Activated CD8-positive, alpha-beta memory T cell treated with anti-CD3 and anti-CD28 coated beads, Interleukin-2, amount 50 U/mL, for 1 hour (primary cell): ENCODE results near the gene KLHL30.

ENCODE experiments used
- DNase-seq: peaks from one replicate; pipeline ENCODE4 v3.0.0-alpha.2; 2020; ENCODE audit errors: extremely low read depth

The KLHL30 gene

DNA sequence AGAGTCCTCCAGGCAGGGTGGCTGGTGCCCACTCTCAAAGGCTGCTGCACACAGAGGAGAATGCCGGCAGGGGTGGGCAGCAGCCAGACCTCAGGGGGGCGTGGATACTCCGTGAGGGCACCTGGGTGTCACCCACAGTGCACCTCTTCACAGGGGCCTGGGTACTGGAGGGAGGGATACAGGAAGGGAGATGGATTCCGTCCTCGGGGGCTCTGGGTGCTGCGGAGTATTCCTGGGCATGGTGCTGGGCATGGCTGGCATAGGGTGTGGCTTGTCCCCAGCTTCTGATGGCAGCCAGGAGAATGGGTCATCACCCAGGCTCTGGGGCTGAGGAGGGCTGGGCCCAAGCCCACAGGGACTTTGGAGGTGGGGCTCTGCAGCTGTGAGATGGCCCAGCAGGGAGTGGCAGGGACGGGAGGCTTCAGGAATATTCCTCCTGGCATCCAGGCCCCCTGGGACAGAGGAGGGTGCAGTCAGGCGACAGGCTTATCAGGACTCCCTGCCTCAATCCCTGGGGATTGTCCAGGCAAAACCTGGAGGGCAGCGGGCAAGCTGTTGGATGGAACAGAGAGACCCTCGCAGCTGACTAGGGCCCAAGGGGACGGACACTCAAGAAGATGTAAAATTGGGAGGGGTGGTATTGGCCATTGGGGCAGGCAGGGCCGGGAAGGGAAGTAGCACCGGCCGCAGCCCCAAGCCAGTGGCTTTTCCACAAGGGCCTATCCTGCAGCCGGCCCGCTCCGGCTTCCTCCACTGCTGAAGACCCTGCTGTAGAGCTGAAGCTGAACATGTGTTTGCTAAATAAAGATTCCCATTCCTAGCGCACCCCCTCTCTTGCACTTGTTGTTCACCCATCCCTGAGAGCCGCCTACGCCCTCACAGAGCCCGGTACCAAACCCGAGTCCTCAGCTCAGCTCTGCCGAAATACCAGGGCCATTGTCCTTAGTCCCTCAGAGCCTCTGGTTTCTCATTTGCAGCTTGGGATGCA lies 5.7 kb upstream of the KLHL30 start:
- DNase-seq: no peak

DNA sequence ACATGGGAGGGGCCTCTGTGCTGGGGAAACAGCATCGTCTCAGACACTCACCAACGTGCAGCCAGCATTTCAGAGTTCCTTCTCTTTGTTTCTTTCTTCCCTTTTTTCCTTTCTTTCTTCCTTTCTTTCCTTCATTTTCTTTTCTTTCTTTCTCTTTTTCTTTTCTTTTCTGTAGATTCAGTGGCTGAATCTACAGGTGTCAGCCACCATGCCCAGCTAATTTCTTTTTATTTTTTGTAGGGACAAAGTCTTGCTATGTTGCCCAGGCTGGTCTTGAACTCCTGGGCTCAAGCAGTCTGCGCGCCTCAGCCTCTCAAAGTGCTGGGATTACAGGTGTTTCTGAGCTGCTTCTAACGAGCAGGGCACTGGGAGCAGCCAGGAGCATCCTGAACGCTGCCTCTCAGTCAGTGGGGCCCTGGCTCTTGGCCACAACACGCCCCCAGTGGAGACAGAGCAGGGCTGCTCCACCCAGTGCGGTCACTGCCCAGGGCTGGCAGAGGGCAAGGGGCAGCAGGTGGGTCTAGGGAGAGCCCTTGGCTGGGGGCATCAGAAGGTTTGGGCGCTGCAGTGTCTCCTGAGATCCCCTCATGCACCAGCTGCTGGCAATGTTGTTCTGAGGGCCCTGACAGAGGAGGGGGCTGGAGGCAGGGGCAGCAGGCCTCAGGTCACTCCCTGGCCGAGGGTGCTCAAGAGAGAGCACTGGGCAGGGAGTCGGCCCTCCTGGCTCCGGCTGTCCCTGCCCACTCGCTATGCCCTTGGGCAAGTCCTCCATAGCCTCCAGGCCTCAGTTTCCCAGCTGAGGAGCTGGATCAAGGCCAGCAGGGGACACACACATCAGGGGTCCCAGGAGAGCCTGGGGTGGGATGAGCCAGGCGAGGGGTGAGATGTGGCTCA lies 4.7 kb upstream of the KLHL30 start:
- DNase-seq: no peak

GRCh38 chr2:238134393-238134785 lies 4.1 kb upstream of the KLHL30 start:
- DNase-seq: no peak

GRCh38 chr2:238135601-238136150 lies 2.8 kb upstream of the KLHL30 start:
- no peak for DNase-seq

- no peak for DNase-seq
Observed at GRCh38 chr2:238136820-238137537, 1.5 kb upstream of the KLHL30 start.

DNA sequence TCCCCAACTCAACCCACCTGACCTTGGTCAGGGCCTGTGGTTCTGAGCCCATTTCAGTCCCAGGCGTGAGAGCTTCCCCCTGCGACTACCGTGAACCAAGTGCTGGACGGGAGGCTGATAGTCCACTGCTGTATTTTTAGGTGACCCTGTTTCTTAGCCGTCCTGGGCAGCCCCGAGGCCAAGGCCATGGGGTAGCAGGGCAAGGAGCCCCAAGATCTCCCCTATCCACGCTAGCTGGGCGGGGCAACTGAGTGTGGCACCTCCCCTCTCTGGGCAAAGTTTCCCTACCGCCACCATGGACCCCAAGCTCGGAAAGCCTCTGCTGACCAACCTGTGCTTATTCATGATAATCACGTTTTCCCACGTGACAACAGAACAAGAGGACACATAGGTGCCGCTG lies 583 bp upstream of the KLHL30 start:
- no peak for DNase-seq

DNA sequence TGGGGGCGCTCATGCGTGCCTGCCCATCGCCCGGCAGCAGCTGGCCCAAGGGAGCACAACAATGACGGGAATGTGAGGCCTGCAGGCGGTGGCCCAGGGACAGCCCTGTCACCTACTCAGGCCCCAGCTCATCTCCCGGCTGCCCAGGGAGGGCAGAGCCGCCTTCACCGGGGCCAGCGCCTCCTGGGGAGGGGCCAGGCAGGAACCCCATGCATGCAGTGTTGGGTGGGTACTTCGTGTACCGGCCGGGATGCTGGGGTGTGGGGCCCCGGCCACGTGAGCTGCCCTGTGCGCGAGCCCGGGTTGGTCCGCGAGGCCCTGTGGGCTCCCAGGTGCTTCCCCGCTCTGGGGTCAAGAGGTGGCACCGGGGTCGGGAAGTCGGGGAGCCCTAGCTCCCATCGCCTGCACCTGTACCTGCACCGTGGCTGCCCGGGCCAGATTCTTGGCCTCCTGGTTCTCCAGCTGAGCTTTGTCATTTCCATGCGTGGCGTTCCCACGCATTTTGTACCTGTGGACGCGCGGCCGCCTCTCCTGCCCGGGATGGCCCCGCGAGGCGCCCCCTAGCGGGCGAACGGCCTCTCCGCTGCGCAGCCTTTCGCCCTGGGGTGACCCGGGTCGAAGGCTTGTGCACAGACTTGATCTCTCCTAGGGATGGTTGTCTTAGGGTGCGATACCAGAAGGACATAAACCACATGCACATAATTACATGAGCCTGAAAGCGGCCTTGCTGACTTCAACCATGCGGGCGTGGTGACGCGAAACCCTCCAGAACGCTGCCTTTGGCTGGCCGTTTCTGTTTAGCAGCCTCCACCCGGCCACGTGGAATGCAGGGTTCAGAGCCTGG lies 950 bp downstream of the KLHL30 start:
- DNase-seq: no peak

GRCh38 chr2:238140040-238140439 lies 1.6 kb downstream of the KLHL30 start:
- no peak for DNase-seq

- no peak for DNase-seq
Observed at GRCh38 chr2:238140721-238141540, 2.5 kb downstream of the KLHL30 start.

GRCh38 chr2:238141541-238142318 lies 3.3 kb downstream of the KLHL30 start:
- no peak for DNase-seq

GRCh38 chr2:238142382-238143205 lies 4.1 kb downstream of the KLHL30 start:
- DNase-seq: no peak

- no peak for DNase-seq
Observed at GRCh38 chr2:238143239-238143951, 4.9 kb downstream of the KLHL30 start.

- no peak for DNase-seq
Observed at GRCh38 chr2:238144262-238144661, 5.8 kb downstream of the KLHL30 start.

DNA sequence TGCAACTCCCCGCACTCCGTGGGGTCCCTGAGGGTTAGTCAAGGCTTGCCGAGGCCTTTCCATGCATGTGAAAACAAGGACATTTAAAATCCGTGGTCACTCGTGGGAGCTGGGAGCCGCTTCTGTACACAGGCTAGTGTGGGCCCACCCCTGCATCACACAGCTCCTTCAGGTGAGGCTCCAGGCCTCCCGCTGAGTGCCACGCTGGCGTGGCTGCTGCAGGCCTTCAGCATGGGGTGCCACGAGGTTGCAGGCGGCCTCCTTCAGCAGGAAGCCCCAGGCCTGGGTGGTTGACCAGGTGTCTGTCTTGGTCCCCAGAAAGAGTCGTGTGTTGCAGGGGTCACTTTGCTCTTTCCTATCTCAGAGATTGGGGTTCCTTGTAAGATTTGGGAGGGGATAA lies 6.6 kb downstream of the KLHL30 start:
- DNase-seq: no peak

GRCh38 chr2:238145851-238146250 lies 7.4 kb downstream of the KLHL30 start:
- DNase-seq: no peak

GRCh38 chr2:238146884-238147544 lies 8.5 kb downstream of the KLHL30 start:
- DNase-seq: no peak

DNA sequence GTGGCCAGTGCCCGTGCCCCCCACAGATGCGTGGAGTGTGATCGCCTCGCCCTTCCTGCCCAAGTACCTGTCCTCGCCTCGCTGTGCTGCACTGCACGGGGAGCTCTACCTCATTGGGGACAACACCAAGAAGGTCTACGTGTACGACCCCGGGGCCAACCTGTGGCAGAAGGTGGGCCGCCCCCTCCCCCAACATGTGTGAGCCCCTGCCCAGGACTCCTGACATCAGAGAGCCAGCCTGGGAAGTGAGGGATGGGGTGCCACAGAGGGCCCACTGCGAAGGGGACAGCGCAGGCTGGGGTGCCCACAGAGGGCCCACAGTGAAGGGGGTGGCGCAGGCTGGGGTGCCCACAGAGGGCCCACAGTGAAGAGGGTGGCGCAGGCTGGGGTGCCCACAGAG lies 10.5 kb downstream of the KLHL30 start:
- DNase-seq: no peak
